HG03175 (cell line): ENCODE data around the gene BHLHE41.

Source experiments
- ATAC-seq: cut with Tn5 transposase; IDR thresholded peaks from one replicate; pipeline ENCODE4 v1.9.1; 2021; ENCODE audit warnings: mild to moderate bottlenecking, moderate library complexity; ENCODE audit not compliant: unreplicated experiment

The BHLHE41 gene

DNA sequence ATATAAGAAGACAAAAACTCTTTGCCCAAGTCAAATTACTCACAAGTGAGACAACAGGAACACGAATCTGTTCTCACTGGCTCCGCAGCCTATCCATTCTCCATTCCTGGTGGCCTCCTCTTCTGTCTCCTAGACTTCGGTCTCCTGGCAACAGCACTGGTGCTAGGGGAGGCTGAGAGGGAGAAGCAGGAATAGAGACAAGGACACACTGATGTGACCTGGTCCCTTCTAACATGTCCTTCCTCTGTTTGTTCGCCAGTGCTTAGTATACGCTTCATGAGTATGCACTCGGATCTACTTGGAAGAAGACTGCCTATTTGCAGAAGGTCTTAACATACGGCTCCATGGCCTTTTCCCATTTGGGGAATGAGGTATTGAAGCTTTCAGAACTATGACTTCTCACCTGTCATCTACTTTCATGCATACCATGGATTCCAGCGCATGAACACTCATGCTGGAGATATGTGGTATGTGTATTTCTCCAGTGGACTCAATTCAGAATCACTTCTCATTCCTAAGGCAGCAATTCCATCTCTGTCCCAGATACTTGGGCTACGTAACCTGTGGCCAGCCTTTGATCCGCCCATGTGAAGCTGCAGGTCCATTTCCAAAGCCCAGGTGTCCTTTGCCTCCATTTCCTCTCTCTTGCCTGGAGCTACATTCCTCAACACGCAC lies 33.9 kb downstream of the BHLHE41 start:
- no peak for ATAC-seq

DNA sequence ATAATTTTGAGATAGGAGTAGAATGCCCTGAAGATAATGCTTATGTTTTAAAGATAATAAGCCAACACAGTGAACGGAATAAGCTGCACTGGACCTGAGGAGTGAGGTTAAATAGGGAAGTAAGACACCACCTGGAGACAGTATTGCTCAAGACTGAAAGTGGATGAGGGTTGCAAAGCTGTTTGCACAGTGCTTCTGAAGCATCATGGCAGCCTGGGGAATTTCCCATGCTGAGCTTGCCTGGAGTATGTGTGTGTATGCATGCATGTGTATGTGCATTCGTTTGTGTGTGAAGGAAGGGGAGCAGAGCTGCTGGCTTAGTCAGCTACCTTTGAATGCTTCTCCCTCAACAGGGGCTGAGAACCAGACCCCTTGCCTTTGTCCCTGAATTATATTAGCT lies 35.8 kb downstream of the BHLHE41 start:
- ATAC-seq, result no peak

DNA sequence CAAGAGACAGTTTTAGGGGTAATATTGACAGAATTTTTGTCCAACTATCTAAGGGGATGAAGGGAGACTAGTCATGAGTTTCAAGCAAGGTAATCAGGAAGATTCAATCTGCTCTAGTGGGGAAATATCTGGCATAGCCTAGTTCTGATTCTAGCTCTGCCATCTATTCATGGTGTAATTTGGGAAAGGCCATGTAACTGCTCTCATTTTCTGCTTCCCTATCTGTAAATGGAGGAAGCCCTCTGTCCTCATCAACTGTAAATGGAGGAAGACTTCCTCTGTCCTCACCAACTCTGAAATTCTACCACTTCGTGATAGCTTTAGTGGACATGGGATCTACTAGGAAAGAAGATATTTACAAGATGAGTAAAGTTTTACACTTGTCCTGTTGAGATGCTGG lies 37.9 kb downstream of the BHLHE41 start:
- no peak for ATAC-seq

DNA sequence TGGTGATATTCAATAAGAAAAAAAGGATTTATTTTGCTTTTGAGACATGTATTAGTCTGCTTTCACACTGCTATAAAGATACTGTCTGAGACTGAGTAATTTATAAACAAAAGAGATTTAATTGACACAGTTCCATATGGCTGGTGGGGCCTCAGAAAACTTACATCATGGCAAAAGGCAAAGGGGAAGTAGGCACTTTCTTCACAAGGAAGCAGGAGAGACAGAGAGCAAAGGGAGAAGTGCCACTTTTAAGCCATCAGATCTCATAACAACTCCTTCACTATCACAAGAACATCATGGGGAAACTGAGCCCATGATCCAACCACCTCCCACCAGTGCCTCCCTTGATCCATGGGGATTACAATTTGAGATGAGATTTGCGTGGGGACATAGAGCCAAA lies 43.9 kb downstream of the BHLHE41 start:
- ATAC-seq, result no peak

DNA sequence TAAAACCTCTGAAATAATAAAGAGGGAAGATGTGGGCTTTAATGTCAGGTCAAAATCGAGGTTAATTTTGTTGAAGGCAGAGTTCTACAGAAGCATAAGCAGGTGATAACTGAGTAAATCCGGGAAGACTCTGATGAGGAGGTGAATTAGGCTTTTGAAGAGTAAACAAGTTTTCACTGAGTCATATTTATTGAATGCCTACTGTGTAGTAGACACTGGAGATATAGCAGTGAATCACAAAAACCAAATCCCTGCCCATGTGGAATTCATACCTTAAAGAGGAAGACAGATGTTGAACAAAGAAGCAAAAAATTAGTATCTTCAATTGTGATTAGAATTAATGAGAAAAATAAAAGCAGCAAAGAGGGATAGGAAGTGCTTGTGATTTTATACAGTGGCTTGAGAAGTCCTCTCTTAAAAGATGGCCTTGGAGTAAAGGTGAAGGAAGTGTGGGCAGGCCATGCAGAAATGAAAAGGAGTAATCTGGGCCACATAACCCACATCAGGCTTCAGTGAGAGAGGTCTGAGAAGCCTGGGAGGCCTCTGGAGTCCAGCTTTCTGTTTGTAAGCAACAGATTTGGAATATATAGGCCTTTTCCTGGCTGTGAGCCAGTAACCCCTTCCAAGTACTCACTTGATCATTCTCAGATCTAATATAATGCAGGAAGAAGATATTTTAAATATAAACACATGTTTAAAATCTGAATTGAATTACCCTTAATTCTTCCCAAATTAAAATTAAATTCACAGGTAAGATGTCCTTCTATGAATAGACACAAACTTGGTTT lies 46.7 kb downstream of the BHLHE41 start:
- no peak for ATAC-seq
